Measurements from ENCODE around the gene ATP8B1. TPM values are rescaled to one million over a fixed set of nuclear protein-coding genes. Genes with fewer than 3 reads are reported as not detected.

Gene ATP8B1
- total RNA-seq, 2 experiments from 2014 or later = 0.06 to 0.15 TPM

DNA sequence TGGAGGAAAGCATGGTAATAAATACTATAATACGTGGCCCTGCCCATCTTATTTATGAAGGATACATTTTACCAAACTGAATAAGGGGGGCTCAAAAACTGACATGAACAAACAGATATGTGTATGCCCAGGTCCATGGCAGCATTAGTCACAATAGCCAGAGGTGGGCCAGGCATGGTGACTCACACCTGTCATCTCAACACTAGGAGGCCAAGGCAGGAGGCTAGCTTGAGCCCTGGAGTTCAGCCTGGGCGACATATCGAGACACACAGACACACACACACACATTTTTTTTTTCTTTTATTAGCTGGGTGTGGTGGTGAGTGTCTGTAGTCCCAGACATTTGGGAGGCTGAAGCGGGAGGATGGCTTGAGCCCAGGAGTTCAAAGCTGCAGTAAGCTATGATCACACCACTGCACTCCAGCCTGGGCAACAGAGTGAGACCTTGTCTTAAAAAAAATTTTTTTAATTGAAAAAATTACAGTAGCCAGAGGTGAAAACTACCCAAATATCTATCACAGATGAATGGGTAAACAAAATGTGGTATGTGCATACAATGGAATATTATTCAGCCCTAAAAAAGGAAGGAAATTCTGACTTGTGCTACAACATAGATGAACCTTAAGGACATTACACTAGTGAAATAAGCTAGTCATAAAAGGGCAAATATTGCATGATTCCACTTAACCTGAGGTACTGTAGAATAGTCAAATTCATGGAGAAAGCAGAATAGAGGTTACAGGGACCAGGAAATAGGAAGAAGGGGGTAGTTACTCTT, 8.0 kb downstream of the ATP8B1 start:
- ChIA-PET CTCF (no interaction called here), POLR2A (no interaction called here)

DNA sequence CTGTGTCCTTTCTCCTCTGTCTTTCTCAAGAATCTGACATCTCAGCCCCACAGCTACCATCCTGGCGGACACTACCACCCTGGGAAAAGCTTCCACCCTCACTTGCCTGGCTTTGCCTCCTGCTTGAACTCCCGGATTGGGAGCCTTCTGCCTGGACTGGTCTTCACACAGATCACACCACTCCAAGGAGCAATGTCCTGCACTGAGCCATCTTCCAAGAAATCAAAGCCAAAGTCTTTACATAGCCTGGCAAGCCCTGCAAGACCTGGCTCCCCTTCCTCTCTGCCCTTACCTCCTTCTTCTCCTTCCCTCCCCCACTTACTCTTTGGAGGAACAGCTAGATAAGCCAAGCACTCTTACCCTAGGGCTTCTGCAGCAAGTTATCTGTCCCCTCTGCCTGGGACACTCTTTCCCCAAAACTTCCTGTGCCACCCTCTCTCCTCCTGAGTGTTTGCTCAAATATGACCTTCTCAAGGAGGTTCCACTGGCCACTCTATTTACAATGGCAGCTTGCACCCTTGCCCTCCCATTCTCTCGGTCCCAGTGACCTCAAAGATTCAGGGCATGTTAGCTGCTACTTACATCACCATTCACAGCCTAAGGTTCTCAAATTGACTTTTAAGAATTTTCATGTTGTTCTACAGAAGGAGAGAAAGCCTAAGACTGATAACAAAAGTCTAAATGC, 9.7 kb downstream of the ATP8B1 start:
- ChIA-PET CTCF (no interaction called here), POLR2A (no interaction called here)

- POLR2A ChIA-PET = no interaction called here
- CTCF ChIA-PET = no interaction called here
Measured at GRCh38 chr18:57792631-57793301, 10.3 kb downstream of the ATP8B1 start.

GRCh38 chr18:57791911-57792310, 11.2 kb downstream of the ATP8B1 start:
- CTCF ChIA-PET = no interaction called here
- POLR2A ChIA-PET = no interaction called here

DNA sequence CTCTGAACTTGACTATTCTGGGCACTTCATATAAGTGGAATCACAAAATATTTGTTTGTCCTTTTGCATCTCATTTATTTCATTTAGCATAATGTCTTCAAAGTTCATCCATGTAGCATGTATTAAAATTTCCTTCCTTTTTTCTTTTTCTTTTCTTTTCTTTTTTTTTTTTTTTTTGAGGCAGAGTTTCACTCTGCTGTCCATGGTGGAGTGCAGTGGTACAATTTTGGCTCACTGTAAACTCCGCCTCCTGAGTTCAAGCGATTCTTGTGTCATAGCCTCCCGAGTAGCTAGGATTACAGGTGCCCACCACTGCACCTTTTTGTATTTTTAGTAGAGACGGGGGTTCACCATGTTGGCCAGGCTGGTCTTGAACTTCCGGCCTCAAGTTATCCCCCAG, 11.9 kb downstream of the ATP8B1 start:
- CTCF ChIA-PET = interaction anchor here (0.7 kb wide), 1 partner anchor 134 kb away, joined by 3 read pairs; no protein-coding TSS in a partner anchor

GRCh38 chr18:57790316-57790715, 12.8 kb downstream of the ATP8B1 start:
- ChIA-PET POLR2A (no interaction called here), CTCF (no interaction called here)

More for the DNA sequence above, 11.9 kb downstream of the ATP8B1 start:
- POLR2A ChIA-PET = no interaction called here

DNA sequence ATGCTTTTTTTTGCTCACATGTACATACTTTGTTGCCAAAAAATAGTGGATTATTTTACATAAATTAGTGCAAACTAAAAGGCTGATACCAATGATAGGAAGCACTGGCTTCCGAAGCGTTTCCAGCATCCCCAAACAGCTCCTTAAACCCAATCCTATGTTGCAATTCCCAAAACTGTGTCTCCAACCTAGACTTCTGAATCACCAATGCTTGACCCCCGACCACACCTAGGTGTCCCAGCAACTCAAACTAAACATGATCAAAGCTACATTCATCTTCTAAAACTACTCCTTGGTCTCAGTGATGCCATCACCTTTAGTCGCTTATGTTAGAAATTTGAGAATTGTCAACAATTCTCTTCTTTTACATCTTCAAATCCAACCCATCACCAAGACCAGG, 13.4 kb downstream of the ATP8B1 start:
- ChIA-PET POLR2A (no interaction called here), CTCF (no interaction called here)

DNA sequence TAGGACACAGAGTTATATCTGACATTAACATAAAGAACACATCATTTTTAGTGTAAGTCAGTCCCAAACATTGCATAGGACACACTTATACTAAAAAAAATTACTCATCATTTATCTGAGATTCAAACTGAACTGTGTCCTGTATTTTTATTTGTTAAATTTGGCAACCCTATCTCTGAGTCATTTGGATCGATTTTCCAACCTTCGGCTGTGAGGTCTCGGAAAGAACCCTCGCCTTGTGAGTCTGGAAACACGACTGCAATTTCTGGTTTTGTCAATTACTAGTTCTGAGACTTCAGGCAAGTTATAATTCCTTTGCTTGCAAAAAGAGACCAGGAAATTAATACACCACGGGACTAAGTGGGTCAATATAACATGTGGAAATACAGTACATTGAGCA, 14.0 kb downstream of the ATP8B1 start:
- POLR2A ChIA-PET = no interaction called here

DNA sequence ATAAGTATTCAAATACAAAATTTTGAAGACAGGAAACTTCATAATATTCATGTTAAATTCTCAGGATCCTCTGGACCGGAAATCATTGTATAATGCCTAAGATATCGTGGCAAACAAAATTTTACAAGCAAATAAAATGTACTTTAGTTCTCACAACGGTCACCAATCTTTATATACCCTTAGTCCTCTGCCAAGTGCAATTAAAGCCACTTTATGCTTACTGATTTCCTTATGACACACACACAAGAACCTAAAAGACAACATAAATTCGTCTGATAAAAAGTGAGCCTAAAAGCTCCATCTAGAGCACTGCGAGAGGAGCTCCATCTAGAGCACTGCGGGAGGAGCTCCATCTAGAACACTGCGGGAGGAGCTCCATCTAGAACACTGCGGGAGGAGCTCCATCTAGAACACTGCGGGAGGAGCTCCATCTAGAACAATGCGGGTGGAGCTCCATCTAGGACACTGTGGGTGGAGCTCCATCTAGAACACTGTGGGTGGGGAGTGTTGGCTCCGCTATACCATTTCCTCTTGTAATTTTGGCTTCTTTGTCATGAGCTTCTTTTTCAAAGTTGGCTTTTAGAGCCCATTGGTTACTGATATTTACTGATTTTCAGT, 15.9 kb downstream of the ATP8B1 start:
- POLR2A ChIA-PET = no interaction called here
- CTCF ChIA-PET = no interaction called here

More for the DNA sequence above, 14.0 kb downstream of the ATP8B1 start:
- CTCF ChIA-PET = no interaction called here

DNA sequence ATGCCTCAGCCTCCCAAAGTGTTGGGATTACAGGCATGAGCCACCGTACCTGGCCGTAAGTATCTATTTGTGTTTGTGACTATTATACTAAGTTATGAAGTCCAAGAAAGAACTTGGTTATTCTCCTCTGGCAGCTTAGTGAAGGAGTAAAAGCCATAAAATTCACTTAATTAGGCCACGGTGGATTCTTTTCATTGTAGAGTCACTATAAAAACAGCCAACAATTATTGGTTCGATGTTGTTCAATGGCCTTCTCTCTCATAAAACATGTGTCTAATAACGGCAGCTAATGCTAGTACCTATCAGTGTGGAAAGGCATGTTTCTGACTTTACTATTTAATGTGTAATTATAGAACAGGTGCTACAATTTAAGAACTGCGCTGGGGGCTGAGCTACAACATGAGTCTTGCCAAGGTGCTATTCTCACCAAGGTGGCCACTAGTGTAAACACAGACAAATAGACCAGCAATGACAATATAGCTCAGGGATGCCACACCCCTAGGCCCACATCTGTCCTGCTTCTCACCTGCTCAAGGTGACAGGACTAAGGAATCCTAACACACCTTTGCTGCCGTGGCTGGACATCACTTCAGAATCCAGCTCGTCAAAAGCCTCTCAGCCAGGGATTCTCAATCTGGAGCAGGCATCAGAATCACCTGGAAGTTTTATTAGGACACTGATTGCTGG, 17.2 kb downstream of the ATP8B1 start:
- POLR2A ChIA-PET = no interaction called here
- CTCF ChIA-PET = interaction anchor here (0.6 kb wide), 1 partner anchor 64 kb away, joined by 3 read pairs; no protein-coding TSS in a partner anchor

DNA sequence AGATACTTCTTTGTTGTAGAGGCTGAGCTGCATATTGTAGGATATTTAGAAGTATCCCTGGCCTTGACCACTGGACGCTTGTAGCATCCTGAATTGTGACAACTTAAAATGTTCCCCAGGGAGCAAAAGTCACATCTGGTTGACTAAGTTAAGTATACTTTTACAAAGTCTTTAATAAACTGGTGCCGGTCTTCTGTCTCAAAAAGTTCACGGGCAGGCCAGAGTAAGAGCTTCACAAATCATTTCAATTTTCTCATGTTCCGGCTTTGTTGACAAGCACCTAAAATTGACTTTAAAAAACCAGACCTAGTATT, 18.4 kb downstream of the ATP8B1 start:
- ChIA-PET POLR2A (no interaction called here), CTCF (no interaction called here)

DNA sequence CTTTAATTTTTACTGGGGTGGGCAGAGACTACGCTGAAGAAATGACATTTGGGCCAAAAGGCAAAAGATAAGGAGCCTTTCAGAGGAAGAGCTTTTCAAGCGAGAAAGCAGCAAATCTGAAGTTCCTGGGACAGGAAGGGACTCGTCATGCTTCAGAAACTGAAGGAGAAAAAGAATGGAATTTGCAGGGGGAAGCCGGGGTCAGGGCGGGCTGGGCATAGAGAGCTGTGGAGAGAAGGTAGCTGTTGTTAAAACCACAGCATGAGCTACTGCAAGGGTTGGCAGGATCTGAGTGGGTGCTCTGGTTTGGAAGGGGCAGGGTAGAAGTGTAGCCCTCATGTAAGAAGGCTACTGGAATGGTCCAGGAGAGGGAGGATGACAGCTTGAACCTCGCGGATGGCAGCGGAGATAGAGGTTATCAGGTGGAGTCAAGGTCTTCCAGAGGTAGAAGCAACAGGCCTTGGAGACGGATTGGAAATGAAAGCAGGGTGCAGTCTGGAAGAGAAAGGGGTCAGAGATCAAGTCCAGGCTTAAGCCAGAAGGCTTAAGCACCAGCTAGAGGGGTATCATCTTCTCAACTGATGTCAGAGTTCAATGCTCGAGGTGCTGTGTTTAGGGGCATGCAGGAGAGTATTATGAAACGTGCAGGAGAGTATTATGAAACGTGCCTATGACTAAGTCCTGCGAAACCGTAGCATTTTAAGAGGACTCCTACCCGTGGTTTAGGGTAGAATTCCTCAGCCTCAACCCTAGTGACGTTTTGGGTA, 18.9 kb downstream of the ATP8B1 start:
- ChIA-PET POLR2A (no interaction called here), CTCF (no interaction called here)

- CTCF ChIA-PET = no interaction called here
- POLR2A ChIA-PET = no interaction called here
Measured at GRCh38 chr18:57782049-57782448, 21.1 kb downstream of the ATP8B1 start.

DNA sequence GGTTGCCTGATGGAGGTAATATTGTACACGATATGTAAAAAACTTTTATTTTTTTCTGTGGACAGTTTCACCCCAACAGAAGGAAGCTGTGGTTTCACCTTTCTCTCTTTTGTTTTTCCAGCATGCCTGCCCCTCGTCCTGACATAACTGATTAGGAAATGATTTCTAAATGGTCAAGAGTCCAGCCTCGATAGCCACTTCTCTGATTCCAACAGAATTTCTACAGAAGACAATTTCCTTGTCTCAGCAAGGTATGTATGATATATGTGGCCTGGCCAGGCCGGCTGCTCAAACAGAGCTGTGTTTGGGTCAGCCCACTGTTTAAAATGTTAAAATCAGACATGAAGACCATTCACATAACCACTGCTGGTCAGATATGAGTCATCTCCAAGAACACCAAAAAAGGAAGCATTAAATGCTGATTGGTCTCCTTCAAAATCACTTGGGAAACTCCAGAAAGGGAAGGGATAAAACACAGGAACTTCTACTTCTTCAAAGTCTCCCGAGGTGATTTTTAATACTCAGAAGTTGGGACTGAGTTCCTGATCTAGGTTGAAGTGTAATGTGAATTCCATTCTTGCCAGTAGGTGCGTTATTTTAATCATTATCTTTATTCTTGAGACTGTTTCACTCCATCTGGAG, 22.3 kb downstream of the ATP8B1 start:
- ChIA-PET CTCF (interaction anchor here (0.6 kb wide), 1 partner anchor 35 kb away, joined by 3 read pairs; no protein-coding TSS in a partner anchor), POLR2A (no interaction called here)

DNA sequence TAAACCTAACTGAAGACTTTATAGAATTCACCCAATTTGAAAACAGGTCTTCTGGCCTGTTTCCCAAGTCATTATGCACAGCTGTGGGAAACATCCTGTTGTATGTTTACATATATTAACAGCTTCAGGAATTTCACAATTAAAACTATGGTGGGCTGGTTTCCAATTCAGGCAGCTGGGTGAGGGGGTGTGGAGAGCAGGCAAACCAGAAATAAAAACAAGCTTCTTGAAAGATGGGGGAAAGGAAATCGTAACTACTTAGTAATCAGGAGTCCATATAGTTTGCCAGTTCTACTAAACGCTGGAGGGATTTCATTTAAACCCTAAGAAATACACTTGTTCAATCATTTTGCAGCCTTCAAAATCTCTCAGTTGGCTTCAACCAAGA, 22.8 kb downstream of the ATP8B1 start:
- POLR2A ChIA-PET = no interaction called here
- CTCF ChIA-PET = interaction anchor here (0.6 kb wide), 1 partner anchor 35 kb away, joined by 3 read pairs; no protein-coding TSS in a partner anchor

GRCh38 chr18:57776767-57777166, 26.3 kb downstream of the ATP8B1 start:
- POLR2A ChIA-PET = no interaction called here
- CTCF ChIA-PET = interaction anchor here (0.8 kb wide), 1 partner anchor 18 kb away, joined by 4 read pairs; no protein-coding TSS in a partner anchor

DNA sequence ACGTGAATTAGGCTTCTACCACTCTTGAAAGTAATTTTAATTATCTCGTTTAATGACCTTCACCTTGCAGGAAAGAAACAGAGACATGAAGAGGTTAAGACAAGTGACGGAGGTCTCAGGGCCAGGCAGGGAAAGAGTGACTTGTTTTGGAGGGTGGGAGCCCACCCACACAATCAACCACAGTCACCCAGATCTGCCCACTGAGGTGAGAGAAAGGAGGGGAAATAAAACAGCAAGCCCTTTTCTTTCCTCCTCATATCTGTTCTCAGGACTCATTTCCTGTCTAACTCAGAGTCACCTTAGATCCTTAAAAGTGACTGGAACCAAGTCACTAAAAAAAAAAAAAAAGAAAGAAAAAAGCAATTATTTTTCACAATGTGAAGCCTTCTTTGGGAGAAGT, 26.8 kb downstream of the ATP8B1 start:
- POLR2A ChIA-PET = no interaction called here
- CTCF ChIA-PET = interaction anchor here (0.8 kb wide), 1 partner anchor 18 kb away, joined by 4 read pairs; no protein-coding TSS in a partner anchor

GRCh38 chr18:57775937-57776336, 27.2 kb downstream of the ATP8B1 start:
- POLR2A ChIA-PET = no interaction called here
- CTCF ChIA-PET = no interaction called here

DNA sequence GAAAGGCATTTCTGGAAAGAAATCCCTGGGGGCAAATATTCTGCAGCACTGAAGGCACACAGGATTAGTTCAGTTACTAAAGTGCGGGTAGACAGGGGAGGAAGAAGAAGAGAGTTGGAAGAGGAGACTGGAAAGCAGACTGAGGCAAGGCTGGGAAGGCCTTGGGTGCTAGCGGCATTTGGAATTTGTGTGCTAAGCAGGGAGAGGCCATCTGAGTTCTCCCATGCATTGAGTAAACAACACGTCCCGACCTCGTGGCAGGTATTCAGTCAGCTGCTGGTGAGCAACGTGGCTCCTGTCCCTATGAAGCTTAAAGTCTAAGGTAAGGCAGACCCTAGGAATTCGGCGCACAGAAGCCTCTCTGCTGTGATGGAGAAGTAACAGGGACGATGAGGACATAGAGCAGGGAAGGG, 30.7 kb downstream of the ATP8B1 start:
- CTCF ChIA-PET = interaction anchor here (1.6 kb wide), 1 partner anchor 22 kb away, joined by 4 read pairs; no protein-coding TSS in a partner anchor
- POLR2A ChIA-PET = no interaction called here

All from activated CD8-positive, alpha-beta memory T cell treated with anti-CD3 and anti-CD28 coated beads for 36 hours (primary cell).